Neuronal stem cell (in vitro differentiated cells): ENCODE results near the gene LAMC3.
"Not testable (repeated sequence)": the region's sequence is repeated elsewhere in the genome, so short reads cannot be mapped to it uniquely, and the experiment has no call there.

Experiments used
- DNase-seq: peaks from one replicate; pipeline ENCODE4 v3.0.0-alpha.2; 2013; ENCODE audit warnings: low spot score
- H2AFZ ChIP-seq: one replicate; pipeline ENCODE4 v1.6.1; 2013; ENCODE audit warnings: mild to moderate bottlenecking, low read length, inconsistent platforms
- H2AK5ac ChIP-seq: 2 replicates; pipeline ENCODE4 v1.6.1; 2013; ENCODE audit warnings: low read depth, mild to moderate bottlenecking, inconsistent platforms, low read length, moderate library complexity, mixed read lengths
- H2BK120ac ChIP-seq: 2 replicates; pipeline ENCODE4 v1.6.1; 2013; ENCODE audit warnings: low read depth, mild to moderate bottlenecking, inconsistent platforms, low read length, moderate library complexity, mixed read lengths
- H2BK12ac ChIP-seq: one replicate; pipeline ENCODE4 v1.6.1; 2013; ENCODE audit warnings: low read length, inconsistent platforms
- H2BK15ac ChIP-seq: 2 replicates; pipeline ENCODE4 v1.6.1; 2013; ENCODE audit warnings: mild to moderate bottlenecking, low read length, inconsistent platforms, mixed read lengths
- H2BK5ac ChIP-seq: one replicate; pipeline ENCODE4 v1.6.1; 2013; ENCODE audit warnings: inconsistent platforms, mild to moderate bottlenecking, low read length, moderate library complexity
- H3K14ac ChIP-seq: one replicate; pipeline ENCODE4 v1.6.1; 2013; ENCODE audit warnings: low read length, inconsistent platforms
- H3K18ac ChIP-seq: 2 replicates; pipeline ENCODE4 v1.6.1; 2013; ENCODE audit warnings: low read length, inconsistent platforms
- H3K23ac ChIP-seq: 2 replicates; pipeline ENCODE4 v1.6.1; 2013; ENCODE audit warnings: low read depth, mild to moderate bottlenecking, mixed read lengths, low read length, inconsistent platforms; ENCODE audit not compliant: poor library complexity
- H3K27ac ChIP-seq: replicated peaks from 3 replicates; pipeline ENCODE4 v1.5.1; 2013; ENCODE audit warnings: low read length, inconsistent platforms
- H3K27me3 ChIP-seq, 3 experiments: 2 replicates each; pipeline ENCODE4 v1.6.1; 2013; ENCODE audit warnings: low read length in 3 of 3, mild to moderate bottlenecking in 2 of 3, inconsistent platforms in 1 of 3, low read depth in 1 of 3, mixed read lengths in 1 of 3, moderate library complexity in 1 of 3; ENCODE audit not compliant: control insufficient read depth in 3 of 3, insufficient read depth in 3 of 3
- H3K36me3 ChIP-seq, 2 donors: replicated peaks in 1 of 2; 2 replicates each; pipeline ENCODE4 v1.6.1; 2013; ENCODE audit warnings: low read length in 2 of 2; ENCODE audit not compliant: control insufficient read depth in 2 of 2, insufficient read depth in 2 of 2
- H3K4ac ChIP-seq: 2 replicates; pipeline ENCODE4 v1.6.1; 2013; ENCODE audit warnings: inconsistent platforms, mild to moderate bottlenecking, low read length, moderate library complexity
- H3K4me1 ChIP-seq, 2 donors: 1 replicate in 1 of 2; 2 replicates in 1 of 2; pipeline ENCODE4 v1.6.1; 2013; ENCODE audit warnings: low read length in 2 of 2, low read depth in 1 of 2; ENCODE audit not compliant: control insufficient read depth in 2 of 2, insufficient read depth in 1 of 2
- H3K4me2 ChIP-seq: one replicate; pipeline ENCODE4 v1.6.1; 2013; ENCODE audit warnings: mild to moderate bottlenecking, low read length, inconsistent platforms; ENCODE audit not compliant: insufficient read depth, poor library complexity, severe bottlenecking
- H3K4me3 ChIP-seq, 2 donors: 2 replicates each; pipeline ENCODE4 v1.5.1; 2013; ENCODE audit warnings: low read length in 2 of 2, mild to moderate bottlenecking in 2 of 2, inconsistent platforms in 1 of 2, moderate library complexity in 1 of 2
- H3K79me1 ChIP-seq: one replicate; pipeline ENCODE4 v1.6.1; 2013; ENCODE audit warnings: low read depth, mild to moderate bottlenecking, inconsistent platforms, low read length, moderate library complexity
- H3K9ac ChIP-seq: one replicate; pipeline ENCODE4 v1.6.1; 2013; ENCODE audit warnings: mild to moderate bottlenecking, low read depth, low read length, inconsistent platforms; ENCODE audit not compliant: poor library complexity
- H3K9me3 ChIP-seq, 2 donors: replicated peaks in 1 of 2; 2 replicates each; pipeline versions ENCODE3 to v1.6.1; 2013; ENCODE audit warnings: low read length in 2 of 2, mild to moderate bottlenecking in 2 of 2, inconsistent platforms in 1 of 2, low read depth in 1 of 2, mixed read lengths in 1 of 2, moderate library complexity in 1 of 2; ENCODE audit not compliant: control insufficient read depth in 2 of 2, insufficient read depth in 1 of 2
- H4K8ac ChIP-seq: one replicate; pipeline ENCODE4 v1.6.1; 2013; ENCODE audit warnings: low read depth, mild to moderate bottlenecking, inconsistent platforms, low read length, moderate library complexity
- H4K91ac ChIP-seq: one replicate; pipeline ENCODE4 v1.6.1; 2013; ENCODE audit warnings: low read length, low read depth, mild to moderate bottlenecking, inconsistent platforms; ENCODE audit not compliant: poor library complexity
- WGBS, 2 donors: extraction: QIAGEN DNeasy Blood & Tissue Kit; methylation state at CpG; one replicate each; pipeline ENCODE4 v1.1.7; 2013; ENCODE audit warnings: missing lambda C conversion rate in 2 of 2, mixed read lengths in 1 of 2; ENCODE audit not compliant: insufficient read length in 2 of 2, insufficient replicate concordance in 1 of 2; ENCODE audit errors: extremely low coverage in 2 of 2; 5-methylcytosine and 5-hydroxymethylcytosine counted together

LAMC3 gene

DNA sequence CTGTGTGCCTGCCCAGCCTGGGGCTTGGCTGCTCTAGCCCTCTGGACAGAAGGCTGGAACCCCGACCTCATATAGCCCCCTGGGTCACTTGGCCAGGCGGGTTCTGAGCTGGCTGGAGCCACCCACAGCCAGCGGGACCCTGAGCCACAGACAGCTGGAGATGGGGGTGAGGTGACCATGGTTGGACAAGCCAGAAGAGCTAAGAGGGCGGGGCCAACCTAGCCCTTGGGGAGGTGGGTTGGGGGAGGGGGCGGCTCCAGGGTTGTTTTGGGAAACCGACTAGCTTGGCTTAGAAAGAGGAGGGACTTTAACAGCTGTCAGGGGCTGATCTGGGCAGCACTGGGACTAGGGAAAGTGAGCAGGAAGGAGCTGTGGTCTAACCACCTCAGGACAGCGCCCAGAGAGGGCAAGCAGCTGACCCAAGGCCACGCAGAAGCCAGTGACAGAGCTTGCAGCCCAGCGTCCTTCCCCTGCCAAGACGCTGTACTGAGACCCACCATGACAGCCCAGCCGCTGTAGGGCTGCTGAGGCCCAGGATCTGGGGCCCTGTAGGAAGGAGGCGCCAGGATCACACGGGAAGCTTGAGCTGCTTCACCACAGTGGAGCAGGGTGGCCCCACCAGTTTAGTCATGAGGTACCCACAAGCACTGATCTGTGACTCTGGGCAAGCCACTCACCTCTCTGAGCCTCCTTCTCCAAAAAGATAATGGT is 89.6 kb downstream of the LAMC3 start:
- no peak overlapping the region for H3K14ac ChIP-seq
- H3K79me1 ChIP-seq = peaks cover 9% of the 10 kb centered on the region
- DNase-seq = no peak
- H2AFZ ChIP-seq = no peak overlapping the region
- H2AK5ac ChIP-seq = peak overlapping the region; percentile 97
- peak overlapping the region; percentile 35 for H2BK15ac ChIP-seq
- H3K9ac ChIP-seq = peak overlapping the region; percentile 45
- H3K36me3 ChIP-seq = peaks cover 15% of the 10 kb centered on the region in 2 donors
- peak overlapping the region; percentile 77 for H3K23ac ChIP-seq
- no CpG with 5 or more reads among the region's 13 CpGs for WGBS, 2 donors
- H3K27me3 ChIP-seq = peaks cover 0 to 19% (median 0%) of the 10 kb centered on the region in 3 experiments
- no peak overlapping the region for H2BK5ac ChIP-seq
- no peak overlapping the region for H2BK120ac ChIP-seq
- peaks cover 8 to 21% of the 10 kb centered on the region in 2 donors for H3K4me1 ChIP-seq
- no peak overlapping the region for H3K4me2 ChIP-seq
- no peak overlapping the region for H3K4ac ChIP-seq
- peak overlapping the region; percentile 40 for H3K18ac ChIP-seq
- H3K4me3 ChIP-seq = no peak overlapping the region
- no peaks in the 10 kb centered on the region for H3K9me3 ChIP-seq
- H3K27ac ChIP-seq = no peak overlapping the region
- no peak overlapping the region for H4K8ac ChIP-seq
- H2BK12ac ChIP-seq = peak overlapping the region; percentile 3
- H4K91ac ChIP-seq = no peak overlapping the region

GRCh38 chr9:131099102-131099606 is 90.2 kb downstream of the LAMC3 start:
- Histone ChIP-seq H2BK5ac (no peak overlapping the region), H3K27ac (no peak overlapping the region), H2AFZ (no peak overlapping the region), H3K36me3 (peaks cover 17 to 18% of the 10 kb centered on the region in 2 donors), H3K9me3 (no peaks in the 10 kb centered on the region), H4K8ac (no peak overlapping the region), H3K18ac (peak overlapping the region; percentile 59), H4K91ac (no peak overlapping the region), H2AK5ac (no peak overlapping the region), H2BK15ac (peak overlapping the region; percentile 3), H3K4me3 (no peak overlapping the region), H3K9ac (no peak overlapping the region), H3K4ac (no peak overlapping the region), H3K4me1 (peaks cover 8 to 21% of the 10 kb centered on the region in 2 donors), H3K23ac (peak overlapping the region; percentile 77), H3K14ac (no peak overlapping the region), H2BK120ac (peak overlapping the region; percentile 42), H3K79me1 (peaks cover 9% of the 10 kb centered on the region), H3K4me2 (no peak overlapping the region), H2BK12ac (peak overlapping the region; percentile 3), H3K27me3 (peaks cover 0 to 14% (median 0%) of the 10 kb centered on the region in 3 experiments)
- WGBS, 2 donors = no CpG with 5 or more reads among the region's 8 CpGs
- no peak for DNase-seq

- not testable (repeated sequence) for H3K27ac ChIP-seq, H3K23ac ChIP-seq, H4K8ac ChIP-seq, H3K27me3 ChIP-seq, H2AFZ ChIP-seq, H3K79me1 ChIP-seq, H4K91ac ChIP-seq, H2BK15ac ChIP-seq, DNase-seq, H3K14ac ChIP-seq, H2BK120ac ChIP-seq, H3K4ac ChIP-seq, H3K18ac ChIP-seq, H2BK12ac ChIP-seq, H3K9me3 ChIP-seq, H2BK5ac ChIP-seq, H3K4me2 ChIP-seq, H3K9ac ChIP-seq, H2AK5ac ChIP-seq, H3K4me3 ChIP-seq
- no CpG with 5 or more reads among the region's 8 CpGs for WGBS, 2 donors
- Histone ChIP-seq H3K4me1 (peaks cover 8 to 21% of the 10 kb centered on the region in 2 donors), H3K36me3 (peaks cover 17 to 19% of the 10 kb centered on the region in 2 donors)
These were observed 90.9 kb downstream of the LAMC3 start for GRCh38 chr9:131099845-131100244.

DNA sequence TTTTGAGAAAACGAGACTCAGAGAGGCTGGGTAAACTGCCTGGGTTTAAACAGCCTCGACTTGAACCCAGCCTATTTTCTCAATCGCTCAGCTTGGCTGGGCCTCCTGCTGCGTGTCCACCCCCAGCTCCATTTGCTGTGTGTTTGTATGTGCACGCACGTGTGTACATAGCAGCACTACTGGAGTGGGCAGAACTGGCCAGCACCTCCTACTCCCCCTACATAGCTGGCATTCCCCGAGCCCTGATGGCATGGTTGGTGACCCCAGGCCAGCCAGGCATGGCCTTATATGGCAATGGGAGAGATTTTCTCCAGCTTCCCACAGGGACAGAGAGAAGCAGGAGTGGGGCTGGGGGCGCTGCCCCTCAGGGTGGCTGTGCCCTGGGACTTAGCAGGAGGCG is 91.5 kb downstream of the LAMC3 start:
- Histone ChIP-seq H3K27ac (no peak overlapping the region), H3K4ac (no peak overlapping the region), H2BK12ac (no peak overlapping the region), H3K79me1 (peaks cover 9% of the 10 kb centered on the region), H3K4me2 (no peak overlapping the region), H3K27me3 (peaks cover 0 to 3% (median 0%) of the 10 kb centered on the region in 3 experiments), H2AK5ac (no peak overlapping the region), H2BK120ac (no peak overlapping the region), H3K36me3 (peaks cover 21 to 22% of the 10 kb centered on the region in 2 donors), H2BK15ac (no peak overlapping the region), H3K9ac (no peak overlapping the region), H4K91ac (no peak overlapping the region), H3K9me3 (no peaks in the 10 kb centered on the region), H2AFZ (no peak overlapping the region), H3K23ac (peak overlapping the region; percentile 76), H3K14ac (no peak overlapping the region), H3K4me1 (peaks cover 8 to 21% of the 10 kb centered on the region in 2 donors), H4K8ac (no peak overlapping the region), H3K18ac (no peak overlapping the region), H3K4me3 (no peak overlapping the region), H2BK5ac (no peak overlapping the region)
- no CpG with 5 or more reads among the region's 9 CpGs for WGBS, 2 donors
- no peak for DNase-seq
